ENCODE data around the gene EMX2. TPM values are rescaled to one million over a fixed set of nuclear protein-coding genes. Genes with fewer than 3 reads are reported as not detected.
"Not testable (repeated sequence)": the region's sequence is repeated elsewhere in the genome, so short reads cannot be mapped to it uniquely, and the experiment has no call there.

EMX2 gene
- total RNA-seq, 2 experiments from 2014 or later: not detected

DNA sequence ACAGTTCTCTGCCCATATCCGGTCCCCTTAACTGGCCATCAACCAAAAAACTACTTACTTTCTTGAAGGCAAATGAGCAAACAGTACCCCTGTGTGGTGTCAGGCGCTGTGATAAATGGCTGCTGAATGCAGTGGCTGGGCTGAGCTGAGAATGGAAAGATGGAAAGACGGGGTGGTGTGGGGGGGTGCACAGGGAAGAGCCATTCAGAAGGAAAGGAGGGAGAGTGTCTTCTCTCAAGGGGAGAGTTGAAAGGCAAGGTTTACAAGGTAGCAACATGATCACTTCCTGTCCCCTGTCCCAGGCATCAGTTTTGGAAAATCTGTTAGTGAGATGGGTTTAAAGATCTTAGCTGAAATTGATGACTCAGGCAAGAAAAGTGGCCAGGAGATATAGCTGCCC is 22.5 kb downstream of the EMX2 start:
- no peaks in the 10 kb centered on the region for H3K36me3 Mint-ChIP-seq
- no peak for ATAC-seq
- no peaks in the 10 kb centered on the region for H3K4me1 Mint-ChIP-seq
- H3K27me3 Mint-ChIP-seq: no peaks in the 10 kb centered on the region
- CTCF ChIA-PET: no interaction called here
- no peaks in the 10 kb centered on the region for H3K9me3 Mint-ChIP-seq (ENCODE audit: low read depth)
- H3K4me3 Mint-ChIP-seq: no peak overlapping the region
- DNase-seq: no peak
- no peak overlapping the region for H3K27ac Mint-ChIP-seq

DNA sequence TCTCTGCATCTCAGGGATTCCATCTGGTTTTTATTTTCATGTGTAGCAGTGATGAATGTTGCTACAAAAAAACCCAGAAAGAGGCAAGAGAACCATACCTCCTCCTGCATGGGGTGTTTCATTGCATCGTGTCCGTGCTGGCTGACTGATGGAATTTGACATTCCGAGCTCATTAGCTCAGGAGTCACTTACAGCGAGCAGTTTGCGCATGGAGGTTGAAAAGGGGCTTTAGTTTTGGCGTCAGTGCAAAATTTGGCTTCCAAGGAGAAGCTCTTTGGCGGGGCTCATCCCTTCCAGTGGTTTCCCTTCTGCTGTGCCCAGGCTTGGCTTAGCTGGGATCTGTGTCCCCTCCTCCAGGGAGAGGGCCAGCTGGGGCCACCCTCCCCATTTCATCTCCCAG is 25.8 kb downstream of the EMX2 start:
- H3K27ac Mint-ChIP-seq: no peak overlapping the region
- no peaks in the 10 kb centered on the region for H3K4me1 Mint-ChIP-seq
- H3K27me3 Mint-ChIP-seq: no peaks in the 10 kb centered on the region
- H3K9me3 Mint-ChIP-seq (ENCODE audit: low read depth): no peaks in the 10 kb centered on the region
- DNase-seq: no peak
- H3K36me3 Mint-ChIP-seq: no peaks in the 10 kb centered on the region
- CTCF ChIA-PET: no interaction called here
- ATAC-seq: no peak
- no peak overlapping the region for H3K4me3 Mint-ChIP-seq

DNA sequence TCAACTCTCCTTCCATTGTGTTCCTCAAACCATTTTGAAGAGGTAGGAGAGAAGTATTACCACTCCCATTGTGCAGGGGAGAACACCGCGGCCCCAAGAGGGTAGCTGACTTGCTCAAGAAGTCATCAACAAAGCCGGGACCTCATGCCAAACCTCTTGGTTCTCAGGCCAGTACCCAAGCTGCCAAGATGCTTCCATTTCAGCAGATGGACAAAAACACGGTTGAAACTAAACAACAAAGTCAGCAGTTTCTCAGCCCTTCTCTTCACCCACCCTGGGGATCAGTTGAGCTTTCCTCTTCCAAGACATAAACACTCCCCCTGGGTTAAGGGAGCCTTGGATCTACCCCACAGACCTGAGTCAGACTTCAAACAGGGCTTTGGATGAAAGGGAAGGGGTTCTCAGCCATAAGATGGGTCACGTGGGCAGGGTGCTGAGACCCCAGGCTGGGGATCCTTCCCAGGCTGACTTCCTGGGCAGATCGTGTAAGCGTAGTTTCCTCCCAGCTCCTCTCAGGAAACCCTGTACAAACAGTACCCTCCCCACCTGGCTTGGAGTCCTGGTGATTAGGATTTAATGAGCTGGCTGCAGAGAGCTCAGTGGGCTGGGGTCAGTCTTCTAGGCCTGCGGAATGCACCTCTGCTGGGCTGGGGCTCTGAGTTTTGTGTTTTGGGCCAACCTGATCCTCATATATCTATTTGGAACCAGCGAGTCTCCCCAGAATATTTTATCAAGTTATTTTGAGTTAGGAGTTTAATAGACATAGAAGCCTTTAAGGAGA is 27.3 kb downstream of the EMX2 start:
- Mint-ChIP-seq H3K27me3 (no peaks in the 10 kb centered on the region), H3K4me3 (no peak overlapping the region), H3K9me3 (ENCODE audit: low read depth) (no peaks in the 10 kb centered on the region), H3K36me3 (no peaks in the 10 kb centered on the region), H3K27ac (no peak overlapping the region), H3K4me1 (no peaks in the 10 kb centered on the region)
- CTCF ChIA-PET: no interaction called here
- DNase-seq: no peak
- ATAC-seq: no peak

DNA sequence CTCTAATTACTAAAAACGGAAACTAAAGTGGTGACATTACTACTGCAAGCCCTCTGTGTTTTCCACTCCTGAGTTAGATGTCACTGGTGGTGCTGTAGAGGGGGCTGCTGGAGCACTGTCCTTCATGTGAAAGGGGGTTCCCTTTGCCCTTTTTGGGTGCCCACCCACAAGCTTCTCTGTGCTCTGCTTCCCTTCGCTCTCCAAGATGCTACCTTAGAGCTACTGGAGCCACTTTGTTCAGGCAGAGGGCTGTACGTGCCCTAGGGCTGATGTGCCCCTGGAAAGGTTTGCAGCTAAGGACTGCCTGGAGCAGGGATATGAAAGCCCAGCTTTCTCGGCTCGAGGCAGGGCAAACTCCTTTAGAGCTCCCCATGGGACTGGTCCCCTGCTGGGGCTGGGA is 28.3 kb downstream of the EMX2 start:
- Mint-ChIP-seq H3K9me3 (ENCODE audit: low read depth) (no peaks in the 10 kb centered on the region), H3K27me3 (no peaks in the 10 kb centered on the region), H3K4me1 (no peaks in the 10 kb centered on the region), H3K4me3 (no peak overlapping the region), H3K27ac (no peak overlapping the region), H3K36me3 (no peaks in the 10 kb centered on the region)
- no peak for DNase-seq
- no peak for ATAC-seq
- CTCF ChIA-PET: interaction anchor here (0.5 kb wide), 1 partner anchor 808 kb away, joined by 3 read pairs; no protein-coding TSS in a partner anchor

DNA sequence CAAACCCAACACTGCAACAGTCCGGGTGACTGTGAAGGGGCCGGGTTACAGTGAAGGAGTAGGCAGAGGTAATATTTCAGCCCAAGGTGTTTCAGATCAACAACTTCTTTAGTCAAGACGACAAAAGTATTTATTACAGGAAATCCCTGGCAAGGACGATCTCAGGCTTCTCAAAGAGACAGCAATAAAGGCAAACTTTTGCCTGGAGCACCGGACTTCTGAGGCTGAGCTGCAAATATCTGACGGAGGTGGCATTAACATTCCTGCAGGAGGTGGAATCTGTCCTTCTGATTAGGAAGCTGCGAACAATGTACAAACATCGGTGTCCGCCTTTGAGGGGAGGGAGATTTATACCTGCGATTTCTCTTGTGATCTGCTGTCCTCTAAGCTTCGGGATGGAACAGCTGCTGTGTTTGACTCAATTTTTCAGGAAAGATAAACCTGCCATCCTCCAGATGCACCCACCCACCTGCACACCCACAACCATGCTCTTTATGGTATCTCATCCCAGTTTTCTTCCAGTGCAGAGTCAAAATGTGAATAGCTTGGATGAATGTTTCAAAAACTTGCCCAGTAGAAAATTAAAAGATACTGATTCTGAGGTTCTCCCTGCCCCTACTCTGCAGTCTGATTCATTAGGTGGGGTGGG is 32.1 kb downstream of the EMX2 start:
- no peaks in the 10 kb centered on the region for H3K36me3 Mint-ChIP-seq
- DNase-seq (no peak), ATAC-seq (no peak)
- CTCF ChIA-PET: no interaction called here
- H3K27me3 Mint-ChIP-seq: no peaks in the 10 kb centered on the region
- no peaks in the 10 kb centered on the region for H3K4me1 Mint-ChIP-seq
- no peak overlapping the region for H3K27ac Mint-ChIP-seq
- H3K9me3 Mint-ChIP-seq (ENCODE audit: low read depth): no peaks in the 10 kb centered on the region
- no peak overlapping the region for H3K4me3 Mint-ChIP-seq

DNA sequence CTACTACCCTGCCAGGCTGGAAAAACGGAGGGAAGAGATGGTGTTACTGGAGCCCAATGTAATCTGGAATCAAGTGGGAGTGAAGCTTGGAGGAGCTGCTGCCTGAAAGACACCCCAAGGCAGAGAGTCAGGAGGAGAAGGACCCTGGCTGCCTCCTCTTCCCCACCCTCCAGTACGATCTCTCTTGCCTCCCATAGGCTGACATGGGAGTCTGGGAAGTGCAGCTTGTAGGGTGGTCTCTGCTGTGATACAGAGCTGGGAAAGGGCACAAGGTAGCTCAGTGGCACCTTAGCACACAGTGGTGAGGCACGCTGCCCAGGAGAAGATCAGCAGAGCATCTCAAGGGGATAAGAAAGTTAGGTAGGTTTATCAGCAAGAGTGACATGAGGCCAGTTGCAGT is 35.9 kb downstream of the EMX2 start:
- Mint-ChIP-seq H3K4me3 (no peak overlapping the region), H3K27ac (no peak overlapping the region), H3K9me3 (ENCODE audit: low read depth) (no peaks in the 10 kb centered on the region), H3K36me3 (no peaks in the 10 kb centered on the region), H3K27me3 (no peaks in the 10 kb centered on the region), H3K4me1 (no peaks in the 10 kb centered on the region)
- CTCF ChIA-PET: no interaction called here
- DNase-seq (no peak), ATAC-seq (no peak)

DNA sequence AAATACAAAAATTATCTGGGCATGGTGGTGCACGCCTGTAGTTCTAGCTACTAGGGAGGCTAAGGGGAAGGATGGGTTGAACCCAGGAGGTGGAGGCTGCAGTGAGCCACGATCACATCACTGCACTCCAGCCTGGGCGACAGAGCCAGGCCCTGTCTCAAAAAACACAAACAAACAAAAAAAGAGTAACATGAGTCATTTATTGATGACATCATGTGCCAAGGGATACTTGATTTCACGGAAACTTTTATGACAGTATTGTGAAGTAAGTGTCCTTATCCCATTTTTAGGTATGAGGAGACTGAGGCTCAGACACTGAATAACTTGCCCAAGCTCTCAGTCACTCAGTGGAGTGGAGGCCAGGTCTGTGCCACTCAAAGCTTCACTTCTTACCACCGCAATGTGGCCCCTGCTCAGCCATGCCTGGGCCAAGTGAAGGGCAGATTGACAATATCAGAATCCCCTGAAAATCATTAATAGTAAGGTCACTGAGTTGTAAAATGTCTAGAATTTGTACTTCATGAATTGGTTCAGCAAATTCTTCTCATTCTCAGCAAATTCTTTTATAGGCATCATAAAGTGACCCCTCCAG is 36.5 kb downstream of the EMX2 start:
- CTCF ChIA-PET: no interaction called here
- no peaks in the 10 kb centered on the region for H3K27me3 Mint-ChIP-seq
- H3K36me3 Mint-ChIP-seq: no peaks in the 10 kb centered on the region
- no peak for DNase-seq
- no peaks in the 10 kb centered on the region for H3K9me3 Mint-ChIP-seq (ENCODE audit: low read depth)
- no peak overlapping the region for H3K27ac Mint-ChIP-seq
- H3K4me1 Mint-ChIP-seq: no peaks in the 10 kb centered on the region
- no peak overlapping the region for H3K4me3 Mint-ChIP-seq
- no peak for ATAC-seq

DNA sequence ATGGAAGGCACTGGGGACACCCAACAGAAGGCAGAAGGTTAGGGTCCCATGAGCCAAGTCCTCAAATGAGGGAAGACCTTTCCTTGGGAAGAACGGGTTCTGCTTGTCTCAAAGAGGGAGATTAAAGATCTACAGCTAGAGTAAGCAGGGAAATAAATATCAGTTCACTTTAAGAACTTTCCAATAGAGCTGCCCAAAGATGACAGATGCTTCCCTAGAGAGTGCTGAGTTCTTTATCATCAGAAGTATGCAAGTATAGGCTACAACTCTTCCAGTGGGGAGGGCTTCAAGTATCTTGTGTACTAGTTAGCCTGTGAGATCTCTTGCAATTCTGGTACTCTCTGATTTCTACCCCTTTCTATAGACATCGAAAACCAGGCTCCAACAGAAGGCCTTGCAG is 39.4 kb downstream of the EMX2 start:
- no peaks in the 10 kb centered on the region for H3K27me3 Mint-ChIP-seq
- H3K4me3 Mint-ChIP-seq: no peak overlapping the region
- CTCF ChIA-PET: no interaction called here
- peaks cover 3% of the 10 kb centered on the region for H3K9me3 Mint-ChIP-seq (ENCODE audit: low read depth)
- no peak overlapping the region for H3K27ac Mint-ChIP-seq
- no peaks in the 10 kb centered on the region for H3K4me1 Mint-ChIP-seq
- ATAC-seq (no peak), DNase-seq (no peak)
- no peaks in the 10 kb centered on the region for H3K36me3 Mint-ChIP-seq

DNA sequence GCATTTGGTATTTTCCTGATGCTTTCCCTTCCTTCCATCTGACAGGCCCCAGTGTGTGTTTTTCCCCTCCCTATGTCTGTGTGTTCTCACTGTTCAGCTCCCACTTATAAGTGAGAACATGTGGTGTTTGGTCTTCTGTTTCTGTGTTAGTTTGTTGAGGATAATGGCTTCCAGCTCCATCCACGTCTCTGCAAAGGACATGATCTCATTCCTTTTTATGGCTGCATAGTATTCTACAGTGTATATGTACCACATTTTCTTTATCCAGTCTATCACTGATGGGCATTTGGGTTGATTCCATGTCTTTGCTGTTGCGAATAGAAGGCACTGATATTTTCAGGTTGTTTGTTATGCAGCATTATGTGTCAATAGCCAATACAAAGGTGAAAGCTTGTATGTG is 42.3 kb downstream of the EMX2 start:
- H3K4me3 Mint-ChIP-seq; DNase-seq; H3K4me1 Mint-ChIP-seq; H3K36me3 Mint-ChIP-seq; H3K9me3 Mint-ChIP-seq (ENCODE audit: low read depth); H3K27ac Mint-ChIP-seq; CTCF ChIA-PET; H3K27me3 Mint-ChIP-seq; ATAC-seq: not testable (repeated sequence)

DNA sequence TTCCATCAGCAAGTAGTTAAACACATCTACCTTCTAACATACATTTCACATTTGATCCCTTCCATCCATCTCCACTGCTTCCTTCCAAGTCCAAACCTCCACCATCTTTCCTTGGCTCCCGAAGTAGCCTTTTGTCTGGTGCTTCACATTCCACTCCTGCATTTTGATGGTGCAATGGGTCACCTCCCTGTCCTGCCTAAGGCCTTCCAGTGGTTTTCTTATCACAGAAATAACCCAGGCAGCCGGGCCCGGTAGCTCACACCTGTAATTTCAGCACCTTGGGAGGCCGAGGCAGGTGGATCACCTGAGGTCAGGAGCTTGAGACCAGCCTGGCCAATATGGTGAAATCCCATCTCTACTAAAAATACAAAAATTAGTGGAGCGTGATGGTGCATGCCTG is 44.5 kb downstream of the EMX2 start:
- H3K4me3 Mint-ChIP-seq: no peak overlapping the region
- H3K36me3 Mint-ChIP-seq: no peaks in the 10 kb centered on the region
- H3K4me1 Mint-ChIP-seq: no peaks in the 10 kb centered on the region
- CTCF ChIA-PET: no interaction called here
- no peak for DNase-seq
- no peak for ATAC-seq
- no peak overlapping the region for H3K27ac Mint-ChIP-seq
- no peaks in the 10 kb centered on the region for H3K27me3 Mint-ChIP-seq
- H3K9me3 Mint-ChIP-seq (ENCODE audit: low read depth): peaks cover 3% of the 10 kb centered on the region

DNA sequence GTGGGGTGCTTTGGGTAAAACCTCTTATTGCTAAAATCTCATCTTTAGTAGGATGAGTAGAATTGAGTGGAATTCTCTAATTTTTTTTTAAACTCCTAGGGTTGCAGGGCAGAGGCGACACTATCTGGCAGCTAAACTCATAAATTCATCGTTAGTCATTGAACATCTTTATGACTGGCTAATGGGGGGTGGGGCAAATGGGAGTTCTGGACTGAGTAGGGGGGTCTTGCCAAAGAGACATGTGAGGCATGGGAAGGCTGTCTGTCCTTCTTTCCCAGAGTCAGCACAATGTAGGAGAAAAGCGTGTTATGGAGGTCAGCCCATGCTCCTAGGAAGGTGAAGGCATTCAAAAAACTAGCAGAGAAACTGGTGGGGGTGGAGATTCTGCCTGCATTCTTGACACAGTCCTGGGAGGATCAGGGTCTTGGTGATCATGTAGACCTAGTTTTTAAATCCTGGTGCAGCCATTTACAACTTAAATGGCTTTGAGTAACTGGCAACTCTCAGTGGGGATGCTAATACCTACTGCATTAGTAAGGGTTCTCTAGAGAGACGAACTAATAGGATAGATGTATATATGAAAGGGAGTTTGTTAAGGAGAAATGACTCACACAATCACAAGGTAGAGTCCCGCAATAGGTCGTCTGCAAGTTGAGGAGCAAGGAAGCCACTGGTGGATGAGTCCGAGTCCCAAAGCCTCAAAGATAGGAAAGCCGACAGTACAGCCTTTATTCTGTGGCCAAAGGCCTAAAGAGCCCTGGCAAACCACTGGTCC is 47.7 kb downstream of the EMX2 start:
- CTCF ChIA-PET: no interaction called here
- Mint-ChIP-seq H3K36me3 (no peaks in the 10 kb centered on the region), H3K4me1 (no peaks in the 10 kb centered on the region), H3K27ac (no peak overlapping the region), H3K9me3 (ENCODE audit: low read depth) (peaks cover 1% of the 10 kb centered on the region), H3K4me3 (no peak overlapping the region), H3K27me3 (no peaks in the 10 kb centered on the region)
- DNase-seq: no peak
- no peak for ATAC-seq

DNA sequence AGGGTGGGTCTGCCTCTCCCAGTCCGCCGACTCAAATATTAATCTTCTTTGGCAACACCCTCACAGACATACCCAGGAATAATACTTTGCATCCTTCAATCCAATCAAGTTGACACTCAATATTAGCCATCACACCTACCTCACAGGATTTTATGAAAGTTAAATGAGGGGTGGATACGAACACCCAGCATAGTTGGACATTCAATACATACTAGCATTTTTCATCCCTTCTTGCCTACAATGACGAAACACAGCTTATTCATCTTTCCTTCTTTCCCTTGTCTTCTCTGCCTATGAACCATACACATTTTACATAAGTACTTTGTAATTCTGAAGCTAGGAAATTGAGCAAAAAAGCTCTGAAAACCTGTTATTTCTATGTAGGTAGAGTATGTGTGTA is 48.5 kb downstream of the EMX2 start:
- no peak for DNase-seq
- Mint-ChIP-seq H3K27me3 (no peaks in the 10 kb centered on the region), H3K36me3 (no peaks in the 10 kb centered on the region), H3K9me3 (ENCODE audit: low read depth) (no peaks in the 10 kb centered on the region), H3K4me3 (no peak overlapping the region), H3K27ac (no peak overlapping the region), H3K4me1 (no peaks in the 10 kb centered on the region)
- CTCF ChIA-PET: no interaction called here
- ATAC-seq: no peak

DNA sequence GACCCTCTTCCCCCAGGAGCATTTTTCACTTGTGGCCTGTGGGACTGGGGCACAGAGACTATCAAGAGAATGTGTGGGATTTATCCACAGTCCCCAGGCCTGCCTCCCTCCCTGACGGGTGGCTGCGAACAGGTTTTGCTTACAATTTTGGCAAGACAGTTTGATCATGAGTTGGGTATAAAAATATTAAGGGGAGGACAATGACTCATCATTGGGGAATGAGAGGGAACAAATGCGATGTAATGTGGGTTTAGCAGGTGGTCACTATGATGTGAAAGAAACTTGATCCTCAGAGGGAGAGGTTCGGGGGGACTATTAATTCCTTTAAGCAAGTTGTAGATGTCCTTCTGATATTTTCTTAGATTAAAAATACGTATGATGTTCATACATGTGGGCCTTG is 52.2 kb downstream of the EMX2 start:
- no peak overlapping the region for H3K27ac Mint-ChIP-seq
- no peaks in the 10 kb centered on the region for H3K9me3 Mint-ChIP-seq (ENCODE audit: low read depth)
- DNase-seq (no peak), ATAC-seq (no peak)
- CTCF ChIA-PET: no interaction called here
- peaks cover 2% of the 10 kb centered on the region for H3K27me3 Mint-ChIP-seq
- H3K4me3 Mint-ChIP-seq: no peak overlapping the region
- H3K36me3 Mint-ChIP-seq: no peaks in the 10 kb centered on the region
- no peaks in the 10 kb centered on the region for H3K4me1 Mint-ChIP-seq

DNA sequence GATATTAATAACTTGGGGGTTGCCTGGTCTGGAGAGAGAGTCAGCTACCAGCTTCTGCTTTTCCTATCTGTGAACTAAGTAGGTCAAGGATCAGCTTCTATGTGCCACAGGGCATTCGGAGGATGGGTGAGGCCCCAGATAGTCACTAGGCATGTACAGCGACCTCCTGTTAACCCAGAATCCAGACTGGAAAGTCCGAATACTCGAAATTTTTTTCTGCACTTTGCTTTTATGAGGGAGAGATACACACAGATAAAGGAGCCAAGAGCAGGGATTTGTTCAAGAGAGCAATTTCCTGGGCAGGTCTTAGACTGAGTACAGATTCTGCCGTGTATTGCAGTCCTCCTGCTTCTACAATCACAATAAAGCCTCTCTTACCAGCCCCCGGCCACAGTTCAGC is 54.2 kb downstream of the EMX2 start:
- Mint-ChIP-seq H3K27me3 (peaks cover 2% of the 10 kb centered on the region), H3K9me3 (ENCODE audit: low read depth) (no peaks in the 10 kb centered on the region), H3K4me3 (no peak overlapping the region), H3K4me1 (no peaks in the 10 kb centered on the region), H3K36me3 (no peaks in the 10 kb centered on the region), H3K27ac (no peak overlapping the region)
- DNase-seq (no peak), ATAC-seq (no peak)
- CTCF ChIA-PET: no interaction called here

All from activated CD8-positive, alpha-beta memory T cell treated with anti-CD3 and anti-CD28 coated beads, Interleukin-2, amount 10 ng/mL, durations not matched to agents 7 days and 5 days (primary cell).